Testis (tissue), 2 donors: ENCODE measurements around the gene SORCS3.

Source experiments
- POLR2A ChIP-seq: fragments of 450-650 bp; IDR thresholded peaks from one replicate; pipeline ENCODE4 v1.6.1; 2017; ENCODE audit warnings: antibody characterized with exemption, mild to moderate bottlenecking, moderate library complexity
- TF ChIP-seq, protein P1 (sequence below), 3 experiments: fragments of 450-650 bp in 2 of 3; fragments of 200-600 bp in 1 of 3; sonication (generic) in 1 of 3; IDR thresholded peaks; one replicate each; pipeline ENCODE4 v1.5.1; 2016 to 2019; ENCODE audit warnings: antibody characterized with exemption in 3 of 3, mild to moderate bottlenecking in 2 of 3, moderate library complexity in 1 of 3

DNA sequence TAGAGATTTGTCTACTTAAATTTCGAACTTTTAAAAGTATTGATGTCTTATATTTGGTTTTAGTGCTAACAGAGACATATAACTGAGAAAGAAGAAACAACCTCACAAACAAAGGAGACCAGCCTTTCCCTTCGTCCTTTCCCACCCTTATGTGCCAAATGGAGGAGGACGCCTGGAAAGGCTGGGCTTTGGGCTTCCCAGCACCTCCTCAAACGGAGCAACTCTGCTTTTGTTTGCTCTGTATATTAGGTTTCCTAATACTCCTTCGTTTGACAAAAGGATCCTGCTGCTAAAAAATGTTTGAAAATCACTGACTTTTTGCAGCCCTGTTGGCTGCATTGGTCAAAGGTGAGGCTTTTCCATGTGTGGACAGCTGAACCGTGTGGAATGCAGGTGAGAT, 471.8 kb downstream of the SORCS3 start:
- no peak for TF ChIP-seq POLR2A
- TF ChIP-seq, protein P1, sequence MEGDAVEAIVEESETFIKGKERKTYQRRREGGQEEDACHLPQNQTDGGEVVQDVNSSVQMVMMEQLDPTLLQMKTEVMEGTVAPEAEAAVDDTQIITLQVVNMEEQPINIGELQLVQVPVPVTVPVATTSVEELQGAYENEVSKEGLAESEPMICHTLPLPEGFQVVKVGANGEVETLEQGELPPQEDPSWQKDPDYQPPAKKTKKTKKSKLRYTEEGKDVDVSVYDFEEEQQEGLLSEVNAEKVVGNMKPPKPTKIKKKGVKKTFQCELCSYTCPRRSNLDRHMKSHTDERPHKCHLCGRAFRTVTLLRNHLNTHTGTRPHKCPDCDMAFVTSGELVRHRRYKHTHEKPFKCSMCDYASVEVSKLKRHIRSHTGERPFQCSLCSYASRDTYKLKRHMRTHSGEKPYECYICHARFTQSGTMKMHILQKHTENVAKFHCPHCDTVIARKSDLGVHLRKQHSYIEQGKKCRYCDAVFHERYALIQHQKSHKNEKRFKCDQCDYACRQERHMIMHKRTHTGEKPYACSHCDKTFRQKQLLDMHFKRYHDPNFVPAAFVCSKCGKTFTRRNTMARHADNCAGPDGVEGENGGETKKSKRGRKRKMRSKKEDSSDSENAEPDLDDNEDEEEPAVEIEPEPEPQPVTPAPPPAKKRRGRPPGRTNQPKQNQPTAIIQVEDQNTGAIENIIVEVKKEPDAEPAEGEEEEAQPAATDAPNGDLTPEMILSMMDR (IDR thresholded peaks at IDR 0.05): no peak
